ENCODE measurements around the gene RNASEH1. TPM values are rescaled to one million over a fixed set of nuclear protein-coding genes. Genes with fewer than 3 reads are reported as not detected.

Gene RNASEH1
- total RNA-seq, 1 experiment from 2014 or later: 38.2 TPM

- Histone ChIP-seq H3K9me2 (ENCODE audit: insufficient read depth) (no peaks in the 10 kb centered on the region), H4K20me1 (ENCODE audit: insufficient read depth) (no peaks in the 10 kb centered on the region), H3K9ac (ENCODE audit: low read length) (no peak overlapping the region), H3K4me1 (ENCODE audit: control insufficient read depth in 1 of 2, insufficient read depth in 2 of 2, low read length in 2 of 2) (no peaks in the 10 kb centered on the region), H3K4me2 (ENCODE audit: low read length) (no peak overlapping the region), H3K36me3 (ENCODE audit: control insufficient read depth in 1 of 2, insufficient read depth in 2 of 2, low read length in 2 of 2) (no peaks in the 10 kb centered on the region), H3K4me3 (replicated peaks in 1 of 2; ENCODE audit: low read depth in 1 of 2, low read length in 2 of 2) (no peak overlapping the region), H3K9me3 (ENCODE audit: control insufficient read depth in 1 of 2, insufficient read depth in 1 of 2, low read depth in 1 of 2, low read length in 2 of 2) (0 out of 4 replicates have a peak, but pooled peaks cover 0 to 3% of the 10 kb centered on the region in 2 experiments), H3K79me2 (ENCODE audit: insufficient read depth, low read length) (no peaks in the 10 kb centered on the region), H3K27me3 (ENCODE audit: insufficient read depth, low read length) (no peaks in the 10 kb centered on the region), H3K27ac (ENCODE audit: low read depth, low read length) (no peak overlapping the region), H2AFZ (ENCODE audit: low read depth, low read length, poor library complexity, severe bottlenecking) (no peak overlapping the region)
- ChIA-PET CTCF (no interaction called here), POLR2A (no interaction called here), RAD21 (ENCODE audit: low non-redundant PET in 1 of 2, low total read pairs in 2 of 2, uncharacterized antibody in 2 of 2, unreplicated experiment in 2 of 2) (no interaction called here)
- no peak for TF ChIP-seq EGR1 (IDR thresholded peaks at IDR 0.05; ENCODE audit: low read depth)
- TF ChIP-seq POLR2AphosphoS5 (IDR thresholded peaks at IDR 0.05; ENCODE audit: low read depth, low read length): no peak
- no peak for TF ChIP-seq POLR2A (IDR thresholded peaks at IDR 0.05; ENCODE audit: borderline replicate concordance, extremely low read depth, insufficient read depth, insufficient read length)
- TF ChIP-seq CBX3 (IDR thresholded peaks at IDR 0.05; ENCODE audit: low read depth): no peak
- intact Hi-C loops (cut with micrococcal nuclease): no loop called here
- DNase-seq (ENCODE audit: low read depth, low spot score) (no peak), ATAC-seq (no peak)
- no TSS peak for BruUV-seq (replicated peaks)
Measured at GRCh38 chr2:3512086-3512485, 46.0 kb downstream of the RNASEH1 start.

- BruUV-seq (replicated peaks): no TSS peak
- Histone ChIP-seq H3K79me2 (ENCODE audit: insufficient read depth, low read length) (no peaks in the 10 kb centered on the region), H3K9me3 (ENCODE audit: control insufficient read depth in 1 of 2, insufficient read depth in 1 of 2, low read depth in 1 of 2, low read length in 2 of 2) (no peaks in the 10 kb centered on the region), H3K9ac (ENCODE audit: low read length) (no peak overlapping the region), H3K4me1 (ENCODE audit: control insufficient read depth in 1 of 2, insufficient read depth in 2 of 2, low read length in 2 of 2) (no peaks in the 10 kb centered on the region), H3K9me2 (ENCODE audit: insufficient read depth) (no peaks in the 10 kb centered on the region), H3K4me2 (ENCODE audit: low read length) (no peak overlapping the region), H4K20me1 (ENCODE audit: insufficient read depth) (no peaks in the 10 kb centered on the region), H3K27ac (ENCODE audit: low read depth, low read length) (no peak overlapping the region), H3K4me3 (replicated peaks in 1 of 2; ENCODE audit: low read depth in 1 of 2, low read length in 2 of 2) (no peak overlapping the region), H2AFZ (ENCODE audit: low read depth, low read length, poor library complexity, severe bottlenecking) (no peak overlapping the region), H3K36me3 (ENCODE audit: control insufficient read depth in 1 of 2, insufficient read depth in 2 of 2, low read length in 2 of 2) (no peaks in the 10 kb centered on the region), H3K27me3 (ENCODE audit: insufficient read depth, low read length) (no peaks in the 10 kb centered on the region)
- intact Hi-C loops (cut with micrococcal nuclease): no loop called here
- no peak for TF ChIP-seq SIN3A (IDR thresholded peaks at IDR 0.05; ENCODE audit: low read depth)
- ATAC-seq: no peak
- RAD21 ChIA-PET (ENCODE audit: low non-redundant PET in 1 of 2, low total read pairs in 2 of 2, uncharacterized antibody in 2 of 2, unreplicated experiment in 2 of 2): no interaction called here
- CTCF ChIA-PET: no interaction called here
- POLR2A ChIA-PET: no interaction called here
- DNase-seq (ENCODE audit: low read depth, low spot score): no peak
Measured at GRCh38 chr2:3505771-3506170, 52.4 kb downstream of the RNASEH1 start.

- no TSS peak for BruUV-seq (replicated peaks)
- H3K27ac ChIP-seq (ENCODE audit: low read depth, low read length): no peak overlapping the region
- H4K20me1 ChIP-seq (ENCODE audit: insufficient read depth): no peaks in the 10 kb centered on the region
- H3K36me3 ChIP-seq (ENCODE audit: control insufficient read depth in 1 of 2, insufficient read depth in 2 of 2, low read length in 2 of 2): no peaks in the 10 kb centered on the region
- intact Hi-C loops (cut with micrococcal nuclease): no loop called here
- no peaks in the 10 kb centered on the region for H3K4me1 ChIP-seq (ENCODE audit: control insufficient read depth in 1 of 2, insufficient read depth in 2 of 2, low read length in 2 of 2)
- ChIA-PET POLR2A (no interaction called here), RAD21 (ENCODE audit: low non-redundant PET in 1 of 2, low total read pairs in 2 of 2, uncharacterized antibody in 2 of 2, unreplicated experiment in 2 of 2) (no interaction called here), CTCF (no interaction called here)
- no peak for DNase-seq (ENCODE audit: low read depth, low spot score)
- H2AFZ ChIP-seq (ENCODE audit: low read depth, low read length, poor library complexity, severe bottlenecking): no peak overlapping the region
- no peaks in the 10 kb centered on the region for H3K79me2 ChIP-seq (ENCODE audit: insufficient read depth, low read length)
- H3K4me2 ChIP-seq (ENCODE audit: low read length): no peak overlapping the region
- no peak overlapping the region for H3K4me3 ChIP-seq (replicated peaks in 1 of 2; ENCODE audit: low read depth in 1 of 2, low read length in 2 of 2)
- H3K9me3 ChIP-seq (ENCODE audit: control insufficient read depth in 1 of 2, insufficient read depth in 1 of 2, low read depth in 1 of 2, low read length in 2 of 2): no peaks in the 10 kb centered on the region
- no peak overlapping the region for H3K9ac ChIP-seq (ENCODE audit: low read length)
- no peaks in the 10 kb centered on the region for H3K27me3 ChIP-seq (ENCODE audit: insufficient read depth, low read length)
- no peaks in the 10 kb centered on the region for H3K9me2 ChIP-seq (ENCODE audit: insufficient read depth)
- ATAC-seq: no peak
- TF ChIP-seq ZBTB33 (IDR thresholded peaks at IDR 0.05; ENCODE audit: extremely low read depth, insufficient replicate concordance, low read length) (no peak), POLR2AphosphoS5 (IDR thresholded peaks at IDR 0.05; ENCODE audit: low read depth, low read length) (no peak), FOSL1 (IDR thresholded peaks at IDR 0.05; ENCODE audit: low read depth) (no peak), SRF (IDR thresholded peaks at IDR 0.05; ENCODE audit: low read depth) (no peak), CTCF (IDR thresholded peaks at IDR 0.05 in 2 of 3, conservative IDR thresholded peaks at IDR 0.05 in 1 of 3; ENCODE audit: borderline replicate concordance in 1 of 3, insufficient read depth in 1 of 3, low read depth in 2 of 3, low read length in 2 of 3) (no peak), RAD21 (IDR thresholded peaks at IDR 0.05; ENCODE audit: low read depth) (no peak)
Measured at GRCh38 chr2:3504741-3505140, 53.4 kb downstream of the RNASEH1 start.
